ENCODE data around the gene PIK3AP1.
"Not testable (repeated sequence)": the region's sequence is repeated elsewhere in the genome, so short reads cannot be mapped to it uniquely, and the experiment has no call there.

PIK3AP1 gene

DNA sequence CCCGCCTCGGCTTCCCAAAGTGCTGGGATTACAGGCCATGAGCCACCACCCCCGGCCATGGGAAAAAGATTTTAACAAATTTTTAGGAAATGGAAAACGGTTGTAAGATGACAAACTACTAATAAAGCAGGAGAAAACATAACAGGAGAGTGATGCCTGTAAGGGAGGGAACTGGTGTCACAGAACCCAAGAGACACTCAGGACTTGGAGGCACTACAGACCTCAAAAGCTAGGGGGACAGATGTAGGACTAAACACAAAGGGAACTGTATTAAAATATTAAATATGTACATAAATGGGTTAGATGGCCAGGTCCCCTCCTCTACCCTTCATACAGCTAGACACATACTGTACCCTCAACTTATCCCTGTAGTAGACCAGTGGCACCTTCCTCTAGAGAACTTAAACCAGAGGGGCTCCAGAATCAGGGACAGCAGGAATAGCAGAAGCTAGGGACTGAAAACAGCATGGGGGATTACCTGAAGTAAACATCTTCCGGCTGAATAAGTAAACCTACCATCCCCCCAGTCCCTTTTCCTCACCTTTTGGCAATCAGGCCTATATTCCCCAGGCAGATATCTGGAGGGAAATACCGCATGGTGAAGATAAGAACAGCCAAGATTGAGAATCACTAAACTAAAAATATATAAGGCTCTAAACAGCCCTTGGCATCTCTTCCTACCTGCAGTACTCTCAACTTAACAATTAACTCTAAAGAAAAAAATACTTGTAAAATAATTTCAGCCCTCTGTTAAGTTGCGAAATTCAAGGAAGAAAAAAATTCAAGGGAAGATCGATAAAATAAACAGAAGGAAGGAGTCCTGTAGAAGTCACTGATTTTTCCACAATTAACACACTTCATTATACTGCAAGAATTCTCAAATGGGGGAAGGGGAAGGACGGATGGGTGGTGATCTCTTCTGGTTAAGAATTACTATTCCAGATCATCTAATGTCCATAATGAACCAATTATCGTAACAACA is 149.0 kb downstream of the PIK3AP1 start:
- DNase-seq = no peak

DNA sequence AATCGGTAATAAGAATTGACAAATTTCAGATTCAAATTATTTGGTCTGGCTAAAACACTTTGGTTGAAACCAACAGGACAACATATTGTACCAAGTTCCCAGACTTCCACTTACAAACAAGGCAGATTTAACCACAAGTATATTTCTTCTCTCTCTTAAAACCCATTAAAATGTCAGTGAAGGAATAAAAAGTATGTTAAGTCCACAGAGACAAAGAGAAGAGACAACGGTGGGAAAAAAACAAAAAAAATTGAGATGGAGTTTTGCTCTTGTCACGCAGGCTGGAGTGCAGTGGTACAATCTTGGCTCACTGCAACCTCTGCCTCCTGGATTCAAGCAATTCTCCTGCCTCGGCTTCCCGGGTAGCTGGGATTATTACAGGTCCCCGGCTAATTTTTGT is 149.8 kb downstream of the PIK3AP1 start:
- DNase-seq = no peak

DNA sequence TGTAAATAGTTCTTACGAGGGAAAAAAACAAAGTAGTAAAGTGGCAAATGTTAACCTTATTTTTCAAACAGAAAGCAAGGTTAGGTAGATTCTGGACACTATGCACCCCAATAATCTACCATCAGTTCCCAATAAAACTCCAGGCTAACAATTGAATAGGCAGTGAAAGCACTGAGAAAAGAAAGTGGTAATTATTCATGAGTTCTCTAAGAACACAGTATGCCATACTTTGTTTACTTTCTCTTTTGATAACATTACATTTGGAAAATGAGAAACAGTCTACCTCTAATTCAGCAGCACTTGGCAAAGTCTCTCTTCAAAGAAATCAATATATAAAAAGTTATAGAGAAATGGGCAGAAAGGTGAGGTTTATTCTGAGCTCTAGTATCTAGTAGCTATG is 151.9 kb downstream of the PIK3AP1 start:
- DNase-seq = no peak

DNA sequence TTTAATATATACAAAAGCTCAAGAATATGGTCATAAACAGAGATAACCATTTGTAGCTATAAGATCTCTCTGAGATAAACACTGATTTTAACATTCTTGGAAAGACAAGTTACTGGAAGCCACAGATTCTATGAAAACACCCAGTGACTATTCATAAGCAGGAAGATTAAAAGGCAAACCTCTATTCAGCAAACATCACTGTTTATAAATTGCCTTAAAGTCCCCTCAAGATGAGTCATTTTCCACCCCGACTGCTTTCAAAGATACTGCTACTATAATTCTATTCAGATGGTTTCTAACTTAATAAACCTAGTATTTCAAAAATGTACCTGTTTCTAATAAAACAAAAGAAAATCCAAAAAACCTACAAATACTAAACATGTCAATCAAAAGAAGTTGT is 154.5 kb downstream of the PIK3AP1 start:
- no peak for DNase-seq

DNA sequence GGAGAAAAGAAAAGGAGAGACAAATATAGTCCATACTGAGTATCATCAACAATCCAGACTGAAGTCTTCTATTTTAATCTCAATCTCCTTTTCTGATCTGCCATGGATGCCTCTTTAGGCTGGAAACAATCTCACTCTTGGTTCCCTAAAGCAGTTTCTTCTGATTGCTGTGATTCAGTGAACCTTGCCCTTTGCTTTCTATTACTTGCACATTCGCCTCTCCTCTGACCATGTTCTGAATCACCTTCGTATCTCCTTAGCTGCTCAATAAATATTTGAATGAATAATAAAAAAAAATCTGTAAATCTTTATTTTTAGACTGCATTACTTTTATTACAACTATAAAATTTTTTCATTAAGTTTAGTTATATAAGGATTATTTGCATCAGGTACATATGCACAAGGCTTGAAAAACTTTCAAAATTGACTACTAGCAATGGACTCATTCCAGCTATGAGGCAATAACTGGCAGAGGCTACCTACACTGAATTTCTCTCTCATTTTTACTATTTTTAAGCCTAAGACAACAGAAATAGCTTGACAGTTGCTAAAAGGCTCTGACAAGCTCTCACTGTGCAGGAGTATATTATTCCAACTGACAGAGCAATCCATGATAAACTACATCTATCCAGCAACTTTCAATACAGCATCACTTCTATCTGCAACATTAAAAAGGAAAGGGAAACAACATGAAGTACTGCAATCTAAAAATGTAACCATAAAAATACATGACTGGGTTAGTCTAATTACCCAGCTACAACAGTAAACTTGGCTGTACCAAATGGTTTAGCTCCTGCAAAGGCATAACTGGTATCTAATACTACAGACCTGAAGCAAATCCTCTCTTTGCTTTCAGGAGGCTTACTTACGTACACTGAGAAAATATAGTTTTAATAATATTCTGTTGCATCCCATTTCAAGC is 159.1 kb downstream of the PIK3AP1 start:
- no peak for DNase-seq

DNA sequence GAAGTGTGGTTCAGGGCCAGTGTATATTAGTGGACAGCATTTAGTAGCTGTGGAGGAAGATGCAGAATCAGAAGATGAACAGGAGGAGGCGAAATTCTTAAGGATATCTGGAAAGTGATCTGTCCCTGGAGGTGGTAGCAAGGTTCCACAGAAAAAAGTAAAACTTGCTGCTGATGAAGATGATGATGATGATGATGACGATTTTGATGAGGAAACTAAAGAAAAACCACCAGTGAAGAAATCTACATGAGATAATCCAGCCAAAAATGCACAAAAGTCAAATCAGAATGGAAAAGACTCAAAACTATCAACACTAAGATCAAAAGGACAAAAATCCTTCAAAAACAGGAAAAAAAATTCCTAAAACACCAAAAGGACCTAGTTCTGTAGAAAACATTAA is 159.8 kb downstream of the PIK3AP1 start:
- no peak for DNase-seq

DNA sequence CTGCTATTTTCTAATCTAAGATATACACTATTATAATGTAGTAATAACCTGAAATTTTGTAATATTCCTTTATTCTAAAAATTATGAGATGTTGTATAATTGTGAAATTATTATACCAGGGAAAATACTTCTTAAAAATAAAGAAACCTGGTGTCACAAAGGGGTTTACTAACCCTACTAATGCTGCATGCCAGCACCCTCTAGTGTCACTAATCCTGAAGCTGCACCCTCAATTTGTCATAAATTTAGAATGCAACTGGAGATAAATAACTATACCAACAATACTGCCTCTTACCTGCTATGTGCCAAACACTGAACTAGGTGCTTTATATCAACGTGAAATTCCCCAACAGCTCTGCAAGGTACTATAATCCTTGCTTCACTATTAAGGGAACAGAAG is 164.3 kb downstream of the PIK3AP1 start:
- no peak for DNase-seq

DNA sequence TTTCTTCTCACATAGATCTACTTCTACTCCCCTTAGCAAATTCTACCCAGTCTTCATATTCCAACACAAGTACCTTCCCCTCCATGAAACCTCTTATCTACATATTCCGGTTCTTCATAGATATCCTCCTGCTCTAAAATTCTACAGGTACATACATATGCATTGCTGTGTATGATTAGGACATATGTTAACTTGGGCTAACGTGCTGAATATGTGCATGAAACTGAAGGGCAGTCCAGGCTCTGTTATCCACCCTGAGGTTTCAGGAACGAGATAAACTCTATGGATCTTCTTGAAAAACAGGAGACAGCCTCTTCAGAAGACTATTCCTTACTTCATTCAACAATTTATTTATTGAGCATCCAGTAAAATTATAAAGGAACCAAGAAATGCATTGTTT is 165.0 kb downstream of the PIK3AP1 start:
- no peak for DNase-seq

DNA sequence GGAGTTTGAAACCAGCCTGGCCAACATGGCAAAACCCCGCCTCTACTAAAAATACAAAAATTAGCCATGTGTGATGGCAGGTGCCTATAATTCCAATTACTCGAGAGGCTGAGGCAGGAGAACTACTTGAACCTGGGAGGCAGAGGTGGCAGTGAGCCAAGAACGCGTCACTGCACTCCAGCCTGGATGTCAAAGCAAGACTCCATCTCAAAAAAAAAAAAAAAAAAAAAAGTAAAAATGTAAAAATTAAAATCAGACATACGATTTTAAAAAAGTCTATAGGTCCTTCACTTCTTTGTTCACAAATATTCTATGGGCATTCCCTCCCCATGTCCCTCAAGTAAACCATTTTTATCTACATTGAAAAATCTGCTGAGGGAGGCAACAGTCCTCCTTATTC is 171.7 kb downstream of the PIK3AP1 start:
- DNase-seq = peak; percentile 3 to 46

DNA sequence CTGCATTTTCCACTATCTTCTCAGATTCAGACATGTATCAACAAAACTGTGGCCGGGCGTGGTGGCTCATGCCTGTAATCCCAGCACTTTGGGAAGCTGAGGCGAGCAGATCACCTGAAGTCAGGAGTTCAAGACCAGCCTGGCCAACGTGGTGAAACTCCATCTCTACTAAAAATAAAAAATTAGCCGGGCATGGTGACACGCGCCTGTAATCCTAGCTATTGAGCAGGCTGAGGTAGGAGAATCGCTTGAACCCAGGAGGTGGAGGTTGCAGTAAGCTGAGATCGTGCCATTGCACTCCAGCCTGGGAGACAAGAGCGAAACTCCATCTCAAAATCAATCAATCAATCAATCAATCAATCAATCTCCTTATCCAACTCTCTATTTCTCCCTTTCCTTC is 174.8 kb downstream of the PIK3AP1 start:
- DNase-seq = not testable (repeated sequence)
